GM12873 (cell line): ENCODE measurements around the gene KLHL8.

Experiments
- TF ChIP-seq, protein P1 (sequence below): IDR thresholded peaks from 2 replicates; pipeline ENCODE4 v1.5.1; 2012; ENCODE audit warnings: low read depth, mild to moderate bottlenecking, moderate library complexity, low read length, control low read depth; ENCODE audit not compliant: insufficient read depth; ENCODE audit errors: missing control alignments

Gene KLHL8

DNA sequence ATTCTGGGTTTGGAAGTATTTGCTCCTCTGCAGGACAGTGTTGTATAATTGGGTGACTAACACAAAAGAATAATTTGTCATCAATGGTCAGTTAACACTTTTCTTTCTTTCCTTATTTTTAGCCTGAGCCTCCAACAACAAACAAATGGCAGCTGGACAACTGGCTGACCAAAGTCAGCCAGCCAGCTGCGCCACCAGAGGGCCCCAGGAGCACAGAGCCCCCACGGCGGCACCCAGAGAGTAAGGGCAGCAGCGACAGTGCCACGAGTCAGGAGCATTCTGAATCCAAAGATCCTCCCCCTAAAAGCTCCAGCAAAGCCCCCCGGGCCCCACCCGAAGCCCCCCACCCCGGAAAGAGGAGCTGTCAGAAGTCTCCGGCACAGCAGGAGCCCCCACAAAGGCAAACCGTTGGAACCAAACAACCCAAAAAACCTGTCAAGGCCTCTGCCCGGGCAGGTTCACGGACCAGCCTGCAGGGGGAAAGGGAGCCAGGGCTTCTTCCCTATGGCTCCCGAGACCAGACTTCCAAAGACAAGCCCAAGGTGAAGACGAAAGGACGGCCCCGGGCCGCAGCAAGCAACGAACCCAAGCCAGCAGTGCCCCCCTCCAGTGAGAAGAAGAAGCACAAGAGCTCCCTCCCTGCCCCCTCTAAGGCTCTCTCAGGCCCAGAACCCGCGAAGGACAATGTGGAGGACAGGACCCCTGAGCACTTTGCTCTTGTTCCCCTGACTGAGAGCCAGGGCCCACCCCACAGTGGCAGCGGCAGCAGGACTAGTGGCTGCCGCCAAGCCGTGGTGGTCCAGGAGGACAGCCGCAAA, 106.0 kb downstream of the KLHL8 start:
- TF ChIP-seq, protein P1, sequence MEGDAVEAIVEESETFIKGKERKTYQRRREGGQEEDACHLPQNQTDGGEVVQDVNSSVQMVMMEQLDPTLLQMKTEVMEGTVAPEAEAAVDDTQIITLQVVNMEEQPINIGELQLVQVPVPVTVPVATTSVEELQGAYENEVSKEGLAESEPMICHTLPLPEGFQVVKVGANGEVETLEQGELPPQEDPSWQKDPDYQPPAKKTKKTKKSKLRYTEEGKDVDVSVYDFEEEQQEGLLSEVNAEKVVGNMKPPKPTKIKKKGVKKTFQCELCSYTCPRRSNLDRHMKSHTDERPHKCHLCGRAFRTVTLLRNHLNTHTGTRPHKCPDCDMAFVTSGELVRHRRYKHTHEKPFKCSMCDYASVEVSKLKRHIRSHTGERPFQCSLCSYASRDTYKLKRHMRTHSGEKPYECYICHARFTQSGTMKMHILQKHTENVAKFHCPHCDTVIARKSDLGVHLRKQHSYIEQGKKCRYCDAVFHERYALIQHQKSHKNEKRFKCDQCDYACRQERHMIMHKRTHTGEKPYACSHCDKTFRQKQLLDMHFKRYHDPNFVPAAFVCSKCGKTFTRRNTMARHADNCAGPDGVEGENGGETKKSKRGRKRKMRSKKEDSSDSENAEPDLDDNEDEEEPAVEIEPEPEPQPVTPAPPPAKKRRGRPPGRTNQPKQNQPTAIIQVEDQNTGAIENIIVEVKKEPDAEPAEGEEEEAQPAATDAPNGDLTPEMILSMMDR: peak; percentile 1

DNA sequence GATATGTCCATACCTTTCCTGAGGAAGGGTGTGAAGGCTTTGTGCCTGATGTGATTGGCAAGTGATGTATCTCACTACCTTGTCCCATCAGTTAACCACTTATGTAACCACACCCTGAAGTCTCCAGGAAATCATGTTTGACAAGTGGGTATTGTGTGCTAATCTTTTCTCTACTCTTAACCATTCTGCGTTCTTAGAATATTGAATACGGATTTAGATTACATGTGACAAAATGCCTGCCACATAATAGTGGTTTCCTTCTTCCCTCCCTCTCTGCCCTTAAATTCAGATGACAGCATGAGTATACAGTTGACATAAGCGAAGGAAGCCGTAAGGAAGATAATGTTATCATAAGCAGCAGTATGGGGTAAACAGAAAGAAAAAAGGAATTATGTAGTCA, 108.4 kb downstream of the KLHL8 start:
- TF ChIP-seq, protein P1: no peak
